ENCODE data around the gene ABCD4. TPM values are rescaled to one million over a fixed set of nuclear protein-coding genes. Genes with fewer than 3 reads are reported as not detected.

The ABCD4 gene
- polyA plus RNA-seq, 1 experiment: 13.3 TPM

- Histone ChIP-seq H3K9me3 (ENCODE audit: control insufficient read depth, insufficient read depth, low read length) (no peaks in the 10 kb centered on the region), H3K27me3 (ENCODE audit: control insufficient read depth, insufficient read depth, low read length) (peaks cover 10% of the 10 kb centered on the region), H3K27ac (ENCODE audit: low read depth, low read length) (no peak overlapping the region), H3K4me3 (ENCODE audit: low read depth, low read length) (no peak overlapping the region)
- CTCF ChIA-PET: no interaction called here
- no peak for TF ChIP-seq CTCF (IDR thresholded peaks at IDR 0.05; ENCODE audit: low read depth, low read length)
- DNase-seq (ENCODE audit: low read depth, low spot score): no peak
- POLR2A ChIA-PET: no interaction called here
These were observed 11.8 kb upstream of the ABCD4 start for GRCh38 chr14:74314576-74314975.

- ChIA-PET CTCF (interaction anchor here (0.7 to 1.7 kb wide), 2 partner anchors 11 to 339 kb away, joined by 7 to 8 read pairs; partner anchors contain the start of gene ABCD4), POLR2A (no interaction called here)
- H3K9me3 ChIP-seq (ENCODE audit: control insufficient read depth, insufficient read depth, low read length): no peaks in the 10 kb centered on the region
- H3K27ac ChIP-seq (ENCODE audit: low read depth, low read length): no peak overlapping the region
- no peak overlapping the region for H3K4me3 ChIP-seq (ENCODE audit: low read depth, low read length)
- peaks cover 10% of the 10 kb centered on the region for H3K27me3 ChIP-seq (ENCODE audit: control insufficient read depth, insufficient read depth, low read length)
- DNase-seq (ENCODE audit: low read depth, low spot score): no peak
- TF ChIP-seq CTCF (IDR thresholded peaks at IDR 0.05; ENCODE audit: low read depth, low read length): no peak
These were observed 10.9 kb upstream of the ABCD4 start for GRCh38 chr14:74313601-74314000.

- H3K27ac ChIP-seq (ENCODE audit: low read depth, low read length): no peak overlapping the region
- no peak for DNase-seq (ENCODE audit: low read depth, low spot score)
- TF ChIP-seq CTCF (IDR thresholded peaks at IDR 0.05; ENCODE audit: low read depth, low read length): no peak
- H3K9me3 ChIP-seq (ENCODE audit: control insufficient read depth, insufficient read depth, low read length): no peaks in the 10 kb centered on the region
- CTCF ChIA-PET: no interaction called here
- H3K27me3 ChIP-seq (ENCODE audit: control insufficient read depth, insufficient read depth, low read length): peaks cover 9% of the 10 kb centered on the region
- POLR2A ChIA-PET: interaction anchor here (1.3 kb wide), 1 partner anchor 10 kb away, joined by 3 read pairs; the partner anchor contains the start of gene ABCD4
- no peak overlapping the region for H3K4me3 ChIP-seq (ENCODE audit: low read depth, low read length)
These were observed 9.4 kb upstream of the ABCD4 start for GRCh38 chr14:74312161-74312560.

- no peak for DNase-seq (ENCODE audit: low read depth, low spot score)
- H3K9me3 ChIP-seq (ENCODE audit: control insufficient read depth, insufficient read depth, low read length): no peaks in the 10 kb centered on the region
- POLR2A ChIA-PET: no interaction called here
- H3K27ac ChIP-seq (ENCODE audit: low read depth, low read length): no peak overlapping the region
- no peak overlapping the region for H3K4me3 ChIP-seq (ENCODE audit: low read depth, low read length)
- H3K27me3 ChIP-seq (ENCODE audit: control insufficient read depth, insufficient read depth, low read length): peaks cover 5% of the 10 kb centered on the region
- TF ChIP-seq CTCF (IDR thresholded peaks at IDR 0.05; ENCODE audit: low read depth, low read length): no peak
- CTCF ChIA-PET: interaction anchor here (0.5 to 1.5 kb wide), 2 partner anchors 15 to 40 kb away, joined by 3 to 5 read pairs; no protein-coding TSS in a partner anchor
These were observed 6.6 kb upstream of the ABCD4 start for GRCh38 chr14:74309125-74310022.

- POLR2A ChIA-PET: no interaction called here
- Histone ChIP-seq H3K27me3 (ENCODE audit: control insufficient read depth, insufficient read depth, low read length) (peaks cover 5% of the 10 kb centered on the region), H3K9me3 (ENCODE audit: control insufficient read depth, insufficient read depth, low read length) (no peaks in the 10 kb centered on the region), H3K27ac (ENCODE audit: low read depth, low read length) (no peak overlapping the region), H3K4me3 (ENCODE audit: low read depth, low read length) (no peak overlapping the region)
- no peak for TF ChIP-seq CTCF (IDR thresholded peaks at IDR 0.05; ENCODE audit: low read depth, low read length)
- CTCF ChIA-PET: interaction anchor here (1.5 kb wide), 1 partner anchor 14 kb away, joined by 5 read pairs; no protein-coding TSS in a partner anchor
- DNase-seq (ENCODE audit: low read depth, low spot score): no peak
These were observed 6.0 kb upstream of the ABCD4 start for GRCh38 chr14:74308695-74309094.
